ENCODE data around the gene GRXCR1.

- TF ChIP-seq CBX8 (IDR thresholded peaks at IDR 0.05) = no peak
- TF ChIP-seq NR3C1 (IDR thresholded peaks at IDR 0.05) = no peak
These were observed 149.1 kb downstream of the GRXCR1 start for GRCh38 chr4:43041632-43042031.

All from A549 (cell line).